ENCODE measurements around the gene TRIM44.

- TF ChIP-seq CTCF (IDR thresholded peaks at IDR 0.05; ENCODE audit: low read length) = no peak
- no peak for TF ChIP-seq EZH2 (IDR thresholded peaks at IDR 0.05; ENCODE audit: borderline replicate concordance, low read length)
These were observed 161.2 kb downstream of the TRIM44 start for GRCh38 chr11:35823742-35824298.

All from OCI-LY1 (cell line).